Neural cell (in vitro differentiated cells): ENCODE data around the gene STARD13. TPM values are rescaled to one million over a fixed set of nuclear protein-coding genes. Genes with fewer than 3 reads are reported as not detected.

Source experiments
- H2AFZ ChIP-seq: fragments of 200-600, 300-800 bp; sonication (generic), shearing (Covaris generic); 2 replicates; pipeline ENCODE4 v1.6.0; 2014; ENCODE audit warnings: low read depth, mild to moderate bottlenecking, antibody characterized with exemption, low read length, moderate library complexity
- H3F3A ChIP-seq: fragments of 200-600 bp; shearing (Covaris generic); 2 replicates; pipeline ENCODE4 v1.6.1; 2016; ENCODE audit warnings: mild to moderate bottlenecking, moderate library complexity, mixed read lengths, antibody characterized with exemption, low read length; ENCODE audit not compliant: insufficient read depth, poor library complexity, severe bottlenecking
- H3K27ac ChIP-seq: fragments of 200-600, 300-800 bp; sonication (generic), shearing (Covaris generic); 2 replicates; pipeline ENCODE4 v1.5.1; 2014; ENCODE audit warnings: mild to moderate bottlenecking, low read length, moderate library complexity
- H3K27me3 ChIP-seq: fragments of 300-800, 200-600 bp; sonication (generic), shearing (Covaris generic); 2 replicates; pipeline ENCODE4 v1.6.0; 2014; ENCODE audit warnings: mild to moderate bottlenecking, low read depth, low read length, moderate library complexity; ENCODE audit not compliant: insufficient read depth
- H3K36me3 ChIP-seq: fragments of 300-800, 200-600 bp; sonication (generic), shearing (Covaris generic); 2 replicates; pipeline ENCODE4 v1.5.1; 2014; ENCODE audit warnings: mild to moderate bottlenecking, antibody characterized with exemption, low read length, moderate library complexity; ENCODE audit not compliant: insufficient read depth
- H3K4me2 ChIP-seq: fragments of 300-800, 200-600 bp; sonication (generic), shearing (Covaris generic); 2 replicates; pipeline ENCODE4 v1.6.0; 2014; ENCODE audit warnings: mild to moderate bottlenecking, low read length
- H3K4me3 ChIP-seq: fragments of 300-800, 200-600 bp; sonication (generic), shearing (Covaris generic); 2 replicates; pipeline ENCODE4 v1.5.1; 2014; ENCODE audit warnings: mild to moderate bottlenecking, low read length, moderate library complexity
- H3K79me2 ChIP-seq: fragments of 200-600 bp; shearing (Covaris generic); replicated peaks from 2 replicates; pipeline ENCODE4 v1.6.0; 2014; ENCODE audit warnings: mild to moderate bottlenecking, low read length, moderate library complexity; ENCODE audit not compliant: insufficient read depth
- H3K9ac ChIP-seq: fragments of 300-800, 200-600 bp; sonication (generic), shearing (Covaris generic); 2 replicates; pipeline ENCODE4 v1.6.1; 2016; ENCODE audit warnings: mild to moderate bottlenecking, low read length, mixed read lengths
- H3K9me2 ChIP-seq: fragments of 200-600 bp; shearing (Covaris generic); 2 replicates; pipeline ENCODE4 v1.6.1; 2016; ENCODE audit warnings: mild to moderate bottlenecking, low read length, mixed read lengths; ENCODE audit not compliant: insufficient read depth
- H3K9me3 ChIP-seq: fragments of 200-600, 300-800 bp; sonication (generic), shearing (Covaris generic); 2 replicates; pipeline ENCODE4 v1.6.1; 2016; ENCODE audit warnings: mild to moderate bottlenecking, mixed run types, low read length, moderate library complexity, mixed read lengths
- H4K20me1 ChIP-seq: fragments of 200-600 bp; shearing (Covaris generic); 2 replicates; pipeline ENCODE4 v1.6.1; 2016; ENCODE audit warnings: mild to moderate bottlenecking, mixed run types; ENCODE audit not compliant: insufficient read depth
- EP300 ChIP-seq: fragments of 450-650 bp; conservative IDR thresholded peaks from 2 replicates; pipeline ENCODE4 v1.6.1; 2014; ENCODE audit warnings: antibody characterized with exemption, mild to moderate bottlenecking, moderate library complexity; ENCODE audit not compliant: poor library complexity, severe bottlenecking
- EZH2 ChIP-seq: fragments of 200-600, 300-800 bp; shearing (Covaris generic), sonication (generic); IDR thresholded peaks from 2 replicates; pipeline ENCODE4 v1.6.1; 2014; ENCODE audit warnings: antibody characterized with exemption, low read length, borderline replicate concordance, mild to moderate bottlenecking; ENCODE audit not compliant: insufficient read depth, poor library complexity, severe bottlenecking
- MXI1 ChIP-seq: fragments of 450-650 bp; conservative IDR thresholded peaks from 2 replicates; pipeline ENCODE4 v1.6.1; 2014; ENCODE audit warnings: antibody characterized with exemption, mild to moderate bottlenecking; ENCODE audit not compliant: poor library complexity, severe bottlenecking
- POLR2AphosphoS5 ChIP-seq: IDR thresholded peaks from 2 replicates; pipeline ENCODE4 v1.6.1; 2012
- RAD21 ChIP-seq: fragments of 450-650 bp; conservative IDR thresholded peaks from 2 replicates; pipeline ENCODE4 v1.6.1; 2014; ENCODE audit warnings: antibody characterized with exemption, mild to moderate bottlenecking, moderate library complexity
- SMC3 ChIP-seq: fragments of 450-650 bp; conservative IDR thresholded peaks from 2 replicates; pipeline ENCODE4 v1.6.1; 2014; ENCODE audit warnings: antibody characterized with exemption, mild to moderate bottlenecking, moderate library complexity; ENCODE audit not compliant: poor library complexity
- TAF1 ChIP-seq: IDR thresholded peaks from 2 replicates; pipeline ENCODE4 v1.6.1; 2012; ENCODE audit warnings: low read depth
- polyA plus RNA-seq: library from polyadenylated mRNA; depleted of rRNA; stranded (reverse); fragments of >200 nt; gene quantifications from 2 replicates; pipeline ENCODE4 v1.2.3, GENCODE V29; 2014
- TF ChIP-seq, protein P1 (sequence below): IDR thresholded peaks from 2 replicates; pipeline ENCODE4 v1.6.1; 2012; ENCODE audit warnings: borderline replicate concordance
- TF ChIP-seq, protein P2 (sequence below): fragments of 450-650 bp; IDR thresholded peaks from 2 replicates; pipeline ENCODE4 v1.5.1; 2014; ENCODE audit warnings: antibody characterized with exemption, mild to moderate bottlenecking, moderate library complexity; ENCODE audit not compliant: poor library complexity, severe bottlenecking

STARD13 gene
- polyA plus RNA-seq, 1 donor from 2014 or later, result 0.05 TPM

DNA sequence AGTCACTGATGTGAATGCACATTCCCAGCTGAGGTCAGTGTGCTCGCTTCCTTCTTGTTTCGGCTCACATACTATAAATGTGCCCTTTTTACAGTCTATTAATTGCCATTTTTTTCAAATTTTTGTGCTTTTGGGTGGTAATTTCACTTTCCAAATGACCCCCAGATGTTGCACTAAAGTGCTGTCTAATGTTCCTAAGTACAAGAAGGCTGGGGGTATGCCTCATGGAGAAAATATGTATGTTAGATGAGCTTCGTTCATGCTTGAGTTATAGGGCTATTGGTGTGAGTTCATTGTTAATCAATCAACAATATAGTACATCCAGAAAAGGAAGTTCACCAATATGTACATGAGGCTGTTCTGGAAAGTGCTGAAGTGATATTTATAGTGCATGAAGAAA lies 184.7 kb downstream of the STARD13 start:
- no peaks in the 10 kb centered on the region for H3K9me3 ChIP-seq
- H3K27me3 ChIP-seq, result no peaks in the 10 kb centered on the region
- no peak for TF ChIP-seq MXI1
- H3F3A ChIP-seq, result no peaks in the 10 kb centered on the region
- H3K4me3 ChIP-seq, result no peak overlapping the region
- H3K36me3 ChIP-seq, result no peaks in the 10 kb centered on the region
- no peaks in the 10 kb centered on the region for H4K20me1 ChIP-seq
- H3K9me2 ChIP-seq, result no peaks in the 10 kb centered on the region
- H3K79me2 ChIP-seq, result no peaks in the 10 kb centered on the region
- no peak overlapping the region for H3K4me2 ChIP-seq
- H3K9ac ChIP-seq, result no peak overlapping the region
- H3K27ac ChIP-seq, result no peak overlapping the region
- no peak overlapping the region for H2AFZ ChIP-seq

DNA sequence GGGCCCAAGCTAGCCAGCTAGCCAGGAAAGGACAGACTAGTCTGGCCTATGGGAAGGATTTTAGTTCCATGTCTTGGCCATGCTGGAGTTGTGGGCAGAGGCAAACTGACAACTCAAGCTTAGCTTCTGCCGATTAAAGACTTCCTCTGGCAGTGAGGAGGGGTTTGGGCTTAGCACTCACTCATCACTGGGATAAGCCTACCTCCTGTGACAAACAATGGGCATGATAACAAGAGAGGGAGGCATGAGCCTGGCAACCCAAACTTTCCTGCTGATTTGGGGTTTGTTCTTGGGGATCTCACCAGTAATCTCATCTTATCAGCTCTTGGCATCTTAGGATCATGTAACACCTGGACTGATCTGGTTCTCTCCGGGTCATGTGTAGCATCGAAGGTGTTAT lies 185.7 kb downstream of the STARD13 start:
- Histone ChIP-seq H3K9me2 (no peaks in the 10 kb centered on the region), H3K4me3 (no peak overlapping the region), H3K27ac (no peak overlapping the region), H3K9me3 (no peaks in the 10 kb centered on the region), H3K36me3 (no peaks in the 10 kb centered on the region), H3K79me2 (no peaks in the 10 kb centered on the region), H3K9ac (no peak overlapping the region), H3K27me3 (no peaks in the 10 kb centered on the region), H3F3A (no peaks in the 10 kb centered on the region), H2AFZ (no peak overlapping the region), H3K4me2 (no peak overlapping the region), H4K20me1 (no peaks in the 10 kb centered on the region)
- TF ChIP-seq SMC3 (no peak), EP300 (no peak), TAF1 (no peak), POLR2AphosphoS5 (no peak), MXI1 (no peak), RAD21 (no peak), EZH2 (no peak)
- TF ChIP-seq, protein P1, sequence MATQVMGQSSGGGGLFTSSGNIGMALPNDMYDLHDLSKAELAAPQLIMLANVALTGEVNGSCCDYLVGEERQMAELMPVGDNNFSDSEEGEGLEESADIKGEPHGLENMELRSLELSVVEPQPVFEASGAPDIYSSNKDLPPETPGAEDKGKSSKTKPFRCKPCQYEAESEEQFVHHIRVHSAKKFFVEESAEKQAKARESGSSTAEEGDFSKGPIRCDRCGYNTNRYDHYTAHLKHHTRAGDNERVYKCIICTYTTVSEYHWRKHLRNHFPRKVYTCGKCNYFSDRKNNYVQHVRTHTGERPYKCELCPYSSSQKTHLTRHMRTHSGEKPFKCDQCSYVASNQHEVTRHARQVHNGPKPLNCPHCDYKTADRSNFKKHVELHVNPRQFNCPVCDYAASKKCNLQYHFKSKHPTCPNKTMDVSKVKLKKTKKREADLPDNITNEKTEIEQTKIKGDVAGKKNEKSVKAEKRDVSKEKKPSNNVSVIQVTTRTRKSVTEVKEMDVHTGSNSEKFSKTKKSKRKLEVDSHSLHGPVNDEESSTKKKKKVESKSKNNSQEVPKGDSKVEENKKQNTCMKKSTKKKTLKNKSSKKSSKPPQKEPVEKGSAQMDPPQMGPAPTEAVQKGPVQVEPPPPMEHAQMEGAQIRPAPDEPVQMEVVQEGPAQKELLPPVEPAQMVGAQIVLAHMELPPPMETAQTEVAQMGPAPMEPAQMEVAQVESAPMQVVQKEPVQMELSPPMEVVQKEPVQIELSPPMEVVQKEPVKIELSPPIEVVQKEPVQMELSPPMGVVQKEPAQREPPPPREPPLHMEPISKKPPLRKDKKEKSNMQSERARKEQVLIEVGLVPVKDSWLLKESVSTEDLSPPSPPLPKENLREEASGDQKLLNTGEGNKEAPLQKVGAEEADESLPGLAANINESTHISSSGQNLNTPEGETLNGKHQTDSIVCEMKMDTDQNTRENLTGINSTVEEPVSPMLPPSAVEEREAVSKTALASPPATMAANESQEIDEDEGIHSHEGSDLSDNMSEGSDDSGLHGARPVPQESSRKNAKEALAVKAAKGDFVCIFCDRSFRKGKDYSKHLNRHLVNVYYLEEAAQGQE, result no peak
- TF ChIP-seq, protein P2, sequence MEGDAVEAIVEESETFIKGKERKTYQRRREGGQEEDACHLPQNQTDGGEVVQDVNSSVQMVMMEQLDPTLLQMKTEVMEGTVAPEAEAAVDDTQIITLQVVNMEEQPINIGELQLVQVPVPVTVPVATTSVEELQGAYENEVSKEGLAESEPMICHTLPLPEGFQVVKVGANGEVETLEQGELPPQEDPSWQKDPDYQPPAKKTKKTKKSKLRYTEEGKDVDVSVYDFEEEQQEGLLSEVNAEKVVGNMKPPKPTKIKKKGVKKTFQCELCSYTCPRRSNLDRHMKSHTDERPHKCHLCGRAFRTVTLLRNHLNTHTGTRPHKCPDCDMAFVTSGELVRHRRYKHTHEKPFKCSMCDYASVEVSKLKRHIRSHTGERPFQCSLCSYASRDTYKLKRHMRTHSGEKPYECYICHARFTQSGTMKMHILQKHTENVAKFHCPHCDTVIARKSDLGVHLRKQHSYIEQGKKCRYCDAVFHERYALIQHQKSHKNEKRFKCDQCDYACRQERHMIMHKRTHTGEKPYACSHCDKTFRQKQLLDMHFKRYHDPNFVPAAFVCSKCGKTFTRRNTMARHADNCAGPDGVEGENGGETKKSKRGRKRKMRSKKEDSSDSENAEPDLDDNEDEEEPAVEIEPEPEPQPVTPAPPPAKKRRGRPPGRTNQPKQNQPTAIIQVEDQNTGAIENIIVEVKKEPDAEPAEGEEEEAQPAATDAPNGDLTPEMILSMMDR, result no peak
